Prostate gland (tissue), 2 donors: ENCODE measurements around the gene B3GLCT. TPM values are rescaled to one million over a fixed set of nuclear protein-coding genes. Genes with fewer than 3 reads are reported as not detected.

Experiments
- DNase-seq: peaks from one replicate; pipeline ENCODE4 v3.0.0-alpha.2; 2019; ENCODE audit warnings: low spot score
- H3K27ac ChIP-seq, 2 donors: fragments of 200-600 bp; sonication (generic); 2 replicates each; pipeline ENCODE4 v1.5.1; 2017 to 2019
- H3K27me3 ChIP-seq: fragments of 200-600 bp; sonication (generic); replicated peaks from 2 replicates; pipeline ENCODE4 v1.5.1; 2019; ENCODE audit not compliant: insufficient read depth
- H3K36me3 ChIP-seq, 2 donors: fragments of 200-600 bp; sonication (generic); 1 replicate in 1 of 2; 2 replicates in 1 of 2; pipeline versions ENCODE4 v1.5.1 to v1.8.1; 2017 to 2019
- H3K4me1 ChIP-seq: fragments of 200-600 bp; sonication (generic); replicated peaks from 2 replicates; pipeline ENCODE4 v1.5.1; 2019
- H3K4me3 ChIP-seq, 2 donors: fragments of 200-600 bp; sonication (generic); 2 replicates each; pipeline ENCODE4 v1.5.1; 2017 to 2019
- H3K9me3 ChIP-seq: fragments of 200-600 bp; sonication (generic); 2 replicates; pipeline ENCODE4 v1.5.1; 2017
- POLR2A ChIP-seq: fragments of 450-650 bp; IDR thresholded peaks from one replicate; pipeline ENCODE4 v1.6.1; 2016; ENCODE audit warnings: antibody characterized with exemption, mild to moderate bottlenecking
- POLR2AphosphoS5 ChIP-seq: sonication (generic); formaldehyde crosslinking; IDR thresholded peaks from one replicate; pipeline ENCODE4 v1.6.1; 2017; ENCODE audit warnings: antibody characterized with exemption
- WGBS: methylation state at CpG from one replicate; pipeline ENCODE4 v1.1.5; 2018; 5-methylcytosine and 5-hydroxymethylcytosine counted together
- intact Hi-C: fragments of 100-400 bp; cut with DNase I; formaldehyde crosslinking; loops from one replicate; pipeline ENCODE4 v1.14.2; 2022
- total RNA-seq, 2 donors: library from RNA; depleted of rRNA; stranded (reverse); fragments of >200 nt; gene quantifications; one replicate each; pipeline ENCODE4 v1.1.0, GENCODE V29; 2016
- TF ChIP-seq, protein P1 (sequence below), 4 experiments: fragments of 200-600 bp in 2 of 4; fragments of 450-650 bp in 2 of 4; sonication (generic) in 2 of 4; IDR thresholded peaks; 1 replicate in 3 of 4; 2 replicates in 1 of 4; pipeline ENCODE4 v1.5.1; 2016 to 2019; ENCODE audit warnings: antibody characterized with exemption in 4 of 4, mild to moderate bottlenecking in 2 of 4, moderate library complexity in 2 of 4

Gene B3GLCT
- total RNA-seq, 2 donors from 2014 or later, result 4.4 to 14.7 TPM

- no peaks in the 10 kb centered on the region for H3K4me1 ChIP-seq
- peak; percentile 35 for DNase-seq
- no peaks in the 10 kb centered on the region for H3K36me3 ChIP-seq
- H3K27me3 ChIP-seq, result no peaks in the 10 kb centered on the region
- WGBS, result 0% methylated on average over 19 of the region's 34 CpGs
- TF ChIP-seq, protein P1, sequence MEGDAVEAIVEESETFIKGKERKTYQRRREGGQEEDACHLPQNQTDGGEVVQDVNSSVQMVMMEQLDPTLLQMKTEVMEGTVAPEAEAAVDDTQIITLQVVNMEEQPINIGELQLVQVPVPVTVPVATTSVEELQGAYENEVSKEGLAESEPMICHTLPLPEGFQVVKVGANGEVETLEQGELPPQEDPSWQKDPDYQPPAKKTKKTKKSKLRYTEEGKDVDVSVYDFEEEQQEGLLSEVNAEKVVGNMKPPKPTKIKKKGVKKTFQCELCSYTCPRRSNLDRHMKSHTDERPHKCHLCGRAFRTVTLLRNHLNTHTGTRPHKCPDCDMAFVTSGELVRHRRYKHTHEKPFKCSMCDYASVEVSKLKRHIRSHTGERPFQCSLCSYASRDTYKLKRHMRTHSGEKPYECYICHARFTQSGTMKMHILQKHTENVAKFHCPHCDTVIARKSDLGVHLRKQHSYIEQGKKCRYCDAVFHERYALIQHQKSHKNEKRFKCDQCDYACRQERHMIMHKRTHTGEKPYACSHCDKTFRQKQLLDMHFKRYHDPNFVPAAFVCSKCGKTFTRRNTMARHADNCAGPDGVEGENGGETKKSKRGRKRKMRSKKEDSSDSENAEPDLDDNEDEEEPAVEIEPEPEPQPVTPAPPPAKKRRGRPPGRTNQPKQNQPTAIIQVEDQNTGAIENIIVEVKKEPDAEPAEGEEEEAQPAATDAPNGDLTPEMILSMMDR (IDR thresholded peaks at IDR 0.05), result no peak
- TF ChIP-seq POLR2AphosphoS5, result no peak
- peak; percentile 6 for TF ChIP-seq POLR2A
- peak overlapping the region; percentile 95 to 96 for H3K27ac ChIP-seq
- H3K9me3 ChIP-seq, result no peaks in the 10 kb centered on the region
- intact Hi-C loops, result no loop called here
- peak overlapping the region; percentile 77 to 78 for H3K4me3 ChIP-seq
These were observed 829 bp downstream of the B3GLCT start for GRCh38 chr13:31200637-31200971.

DNA sequence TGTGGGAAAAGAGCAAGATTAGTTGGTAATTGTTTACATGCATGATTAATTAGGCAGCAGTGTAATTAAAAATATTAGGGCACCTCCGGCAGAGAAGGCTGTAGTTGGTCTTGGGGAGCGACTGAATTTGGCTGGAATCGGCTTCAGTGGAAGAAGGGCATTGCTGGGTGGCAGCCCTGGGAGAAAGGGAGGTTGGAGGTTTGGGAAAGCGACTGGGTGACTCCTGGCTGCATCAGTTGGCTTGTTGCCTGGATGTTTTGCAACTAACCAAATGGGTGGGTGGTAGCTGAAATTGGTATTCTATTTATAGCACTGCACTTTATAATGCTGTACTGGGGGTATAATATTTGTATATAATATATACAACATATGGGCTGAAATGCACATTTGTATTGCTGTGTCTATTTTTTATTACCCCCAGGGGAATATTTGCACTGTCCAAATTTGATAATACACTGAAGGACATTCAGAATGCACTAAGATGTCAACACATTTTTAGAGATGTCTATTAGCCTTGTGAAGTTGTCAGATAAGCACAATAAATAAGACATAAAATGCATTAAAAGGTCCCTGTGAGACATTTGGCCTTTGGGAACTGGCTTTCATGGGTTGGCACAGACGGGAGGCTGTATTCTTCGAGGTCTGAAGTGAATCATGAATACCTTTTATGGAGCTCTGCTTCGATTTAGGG lies 1.7 kb downstream of the B3GLCT start:
- Histone ChIP-seq H3K36me3 (no peaks in the 10 kb centered on the region), H3K27me3 (no peaks in the 10 kb centered on the region), H3K4me3 (peak overlapping the region; percentile 77 to 78), H3K9me3 (no peaks in the 10 kb centered on the region), H3K27ac (peak overlapping the region; percentile 95 to 96), H3K4me1 (no peaks in the 10 kb centered on the region)
- intact Hi-C loops, result no loop called here
- peak; percentile 9 for DNase-seq
- TF ChIP-seq, protein P1 (IDR thresholded peaks at IDR 0.05), result no peak
- TF ChIP-seq POLR2AphosphoS5, result no peak
- no peak for TF ChIP-seq POLR2A
- 21% methylated on average over 7 of the region's 7 CpGs for WGBS

GRCh38 chr13:31204592-31204991 lies 4.8 kb downstream of the B3GLCT start:
- DNase-seq, result no peak
- 100% methylated on average over 1 of the region's 1 CpG for WGBS
- no peak overlapping the region for H3K4me3 ChIP-seq
- H3K36me3 ChIP-seq, result no peaks in the 10 kb centered on the region
- no peak overlapping the region for H3K27ac ChIP-seq
- TF ChIP-seq, protein P1 (IDR thresholded peaks at IDR 0.05), result no peak
- TF ChIP-seq POLR2AphosphoS5, result no peak
- no peak for TF ChIP-seq POLR2A
- H3K27me3 ChIP-seq, result no peaks in the 10 kb centered on the region
- H3K4me1 ChIP-seq, result no peaks in the 10 kb centered on the region
- no peaks in the 10 kb centered on the region for H3K9me3 ChIP-seq
- intact Hi-C loops, result no loop called here

- Histone ChIP-seq H3K27me3 (no peaks in the 10 kb centered on the region), H3K36me3 (no peaks in the 10 kb centered on the region), H3K9me3 (no peaks in the 10 kb centered on the region), H3K4me1 (no peaks in the 10 kb centered on the region), H3K4me3 (no peak overlapping the region), H3K27ac (no peak overlapping the region)
- TF ChIP-seq POLR2A (no peak), POLR2AphosphoS5 (no peak)
- TF ChIP-seq, protein P1 (IDR thresholded peaks at IDR 0.05), result no peak
- DNase-seq, result no peak
- WGBS, result 37% methylated on average over 15 of the region's 15 CpGs
- intact Hi-C loops, result no loop called here
These were observed 8.1 kb downstream of the B3GLCT start for GRCh38 chr13:31207661-31208552.
